Body of pancreas (tissue), 4 donors: Measurements from ENCODE around the gene TMBIM6.

Source experiments
- CTCF ChIP-seq, 7 experiments: fragments of 450-650 bp in 4 of 7; fragments of 200-600 bp in 3 of 7; sonication (generic) in 3 of 7; IDR thresholded peaks; one replicate each; pipeline ENCODE4 v1.5.1; 2016 to 2019; ENCODE audit warnings: antibody characterized with exemption in 7 of 7
- POLR2A ChIP-seq, 3 donors: fragments of 450-650 bp; IDR thresholded peaks; one replicate each; pipeline ENCODE4 v1.6.1; 2016; ENCODE audit warnings: antibody characterized with exemption in 3 of 3, mild to moderate bottlenecking in 2 of 3

- TF ChIP-seq CTCF (IDR thresholded peaks at IDR 0.05): no peak
- no peak for TF ChIP-seq POLR2A (IDR thresholded peaks at IDR 0.05)
Measured at GRCh38 chr12:49716553-49716952, 24.8 kb upstream of the TMBIM6 start.
